ENCODE data around the gene XCR1. TPM values are rescaled to one million over a fixed set of nuclear protein-coding genes. Genes with fewer than 3 reads are reported as not detected.
"Not testable (repeated sequence)": the region's sequence is repeated elsewhere in the genome, so short reads cannot be mapped to it uniquely, and the experiment has no call there.

Gene XCR1
- total and polyA plus RNA-seq, 8 donors: 0.07 to 2.0 (median 0.70) TPM

DNA sequence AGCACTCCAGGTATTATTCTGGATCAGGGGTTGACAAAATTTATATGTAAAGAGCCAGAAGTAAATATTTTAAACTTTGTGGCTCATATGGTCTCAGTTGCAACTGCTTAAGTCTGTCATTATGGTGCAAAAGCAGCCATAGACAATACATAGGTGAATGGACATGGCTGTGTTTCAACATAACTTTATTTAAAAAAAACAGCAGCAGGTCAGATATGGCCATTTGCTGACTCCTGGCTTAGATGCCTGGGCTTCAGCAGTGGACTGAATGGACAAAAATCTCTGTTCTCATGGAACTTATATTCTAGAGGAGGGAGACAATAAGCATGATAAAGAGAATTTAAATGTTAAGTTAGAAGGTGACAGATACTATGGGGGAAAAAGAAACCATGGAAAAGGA, 20.0 kb downstream of the XCR1 start:
- no peak for ATAC-seq
- intact Hi-C loops (cut with DNase I): no loop called here
- Histone ChIP-seq H3K9me3 (no peaks in the 10 kb centered on the region), H3K27me3 (no peaks in the 10 kb centered on the region), H3K4me3 (no peak overlapping the region), H3K4me1 (peaks cover 7 to 10% of the 10 kb centered on the region in 2 donors), H3K27ac (peak overlapping the region in 1 of 2 donors; percentile 28), H3K36me3 (no peaks in the 10 kb centered on the region)
- no peak for DNase-seq
- TF ChIP-seq, protein P1, sequence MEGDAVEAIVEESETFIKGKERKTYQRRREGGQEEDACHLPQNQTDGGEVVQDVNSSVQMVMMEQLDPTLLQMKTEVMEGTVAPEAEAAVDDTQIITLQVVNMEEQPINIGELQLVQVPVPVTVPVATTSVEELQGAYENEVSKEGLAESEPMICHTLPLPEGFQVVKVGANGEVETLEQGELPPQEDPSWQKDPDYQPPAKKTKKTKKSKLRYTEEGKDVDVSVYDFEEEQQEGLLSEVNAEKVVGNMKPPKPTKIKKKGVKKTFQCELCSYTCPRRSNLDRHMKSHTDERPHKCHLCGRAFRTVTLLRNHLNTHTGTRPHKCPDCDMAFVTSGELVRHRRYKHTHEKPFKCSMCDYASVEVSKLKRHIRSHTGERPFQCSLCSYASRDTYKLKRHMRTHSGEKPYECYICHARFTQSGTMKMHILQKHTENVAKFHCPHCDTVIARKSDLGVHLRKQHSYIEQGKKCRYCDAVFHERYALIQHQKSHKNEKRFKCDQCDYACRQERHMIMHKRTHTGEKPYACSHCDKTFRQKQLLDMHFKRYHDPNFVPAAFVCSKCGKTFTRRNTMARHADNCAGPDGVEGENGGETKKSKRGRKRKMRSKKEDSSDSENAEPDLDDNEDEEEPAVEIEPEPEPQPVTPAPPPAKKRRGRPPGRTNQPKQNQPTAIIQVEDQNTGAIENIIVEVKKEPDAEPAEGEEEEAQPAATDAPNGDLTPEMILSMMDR (IDR thresholded peaks at IDR 0.05): no peak

DNA sequence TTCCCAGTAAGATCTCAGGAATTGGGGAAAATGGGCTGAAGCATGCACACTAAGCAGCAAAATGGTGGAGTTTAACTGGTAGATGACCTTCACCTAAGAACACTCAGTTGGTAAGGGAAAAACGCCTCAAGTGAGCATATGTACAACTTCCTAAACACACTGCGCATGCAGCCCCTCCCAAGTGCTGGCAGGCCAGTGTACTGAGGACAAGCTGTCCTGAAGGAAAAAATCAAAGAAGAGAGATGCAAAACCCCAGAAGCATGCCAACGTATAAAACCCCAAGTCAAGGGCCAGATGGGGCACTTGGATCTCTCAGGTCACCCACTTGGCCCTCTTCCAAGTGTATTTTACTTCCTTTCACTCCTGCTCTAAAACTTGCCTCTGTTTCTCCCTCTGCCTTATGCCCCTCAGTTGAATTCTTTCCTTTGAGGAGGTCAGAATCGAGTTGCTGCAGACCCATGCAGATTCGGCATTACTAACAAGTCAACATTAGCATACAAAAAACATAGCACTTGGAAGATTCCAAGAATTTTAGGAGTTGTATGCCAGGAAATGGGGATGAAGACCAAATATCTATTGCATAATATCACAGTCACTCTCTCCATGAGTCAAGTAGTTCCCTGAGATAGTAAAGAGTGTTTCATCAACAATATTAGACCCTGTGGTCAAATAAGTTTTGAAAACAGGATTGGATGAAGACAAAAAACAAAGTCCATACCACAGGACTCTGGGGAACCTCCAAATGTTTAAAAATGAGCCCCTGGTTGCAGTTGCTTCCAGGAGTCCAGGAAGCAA, 20.8 kb downstream of the XCR1 start:
- H3K27ac ChIP-seq: peak overlapping the region; percentile 33 to 39
- TF ChIP-seq, protein P1 (IDR thresholded peaks at IDR 0.05): no peak

DNA sequence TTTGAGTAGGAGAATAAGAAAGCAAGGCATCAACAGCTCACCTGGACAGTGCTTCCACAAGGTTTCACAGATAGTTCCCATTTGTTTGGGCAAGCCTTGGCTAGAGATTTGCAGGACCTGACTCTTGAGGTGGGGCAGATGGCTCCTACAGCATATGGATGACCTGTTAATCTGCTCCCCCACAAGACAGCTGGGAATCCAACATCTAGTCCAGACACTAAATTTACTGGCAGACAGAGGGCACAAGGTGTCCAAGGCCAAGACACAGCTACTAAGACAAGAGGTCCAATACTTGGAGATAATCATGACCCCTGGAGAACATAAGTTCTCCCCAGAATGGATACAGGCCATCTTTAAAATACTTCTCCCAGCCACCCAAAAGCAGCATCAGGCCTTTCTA, 23.6 kb downstream of the XCR1 start:
- DNase-seq; intact Hi-C loops (cut with DNase I); H3K36me3 ChIP-seq: not testable (repeated sequence)

More for the DNA sequence above, 20.8 kb downstream of the XCR1 start:
- ATAC-seq (peak; percentile 74), DNase-seq (peak in 2 of 4 donors; percentile 62 to 75)
- H3K4me3 ChIP-seq: no peak overlapping the region
- intact Hi-C loops (cut with DNase I): no loop called here
- no peaks in the 10 kb centered on the region for H3K36me3 ChIP-seq
- no peaks in the 10 kb centered on the region for H3K27me3 ChIP-seq
- H3K9me3 ChIP-seq: no peaks in the 10 kb centered on the region
- H3K4me1 ChIP-seq: peaks cover 7 to 10% of the 10 kb centered on the region in 2 donors

DNA sequence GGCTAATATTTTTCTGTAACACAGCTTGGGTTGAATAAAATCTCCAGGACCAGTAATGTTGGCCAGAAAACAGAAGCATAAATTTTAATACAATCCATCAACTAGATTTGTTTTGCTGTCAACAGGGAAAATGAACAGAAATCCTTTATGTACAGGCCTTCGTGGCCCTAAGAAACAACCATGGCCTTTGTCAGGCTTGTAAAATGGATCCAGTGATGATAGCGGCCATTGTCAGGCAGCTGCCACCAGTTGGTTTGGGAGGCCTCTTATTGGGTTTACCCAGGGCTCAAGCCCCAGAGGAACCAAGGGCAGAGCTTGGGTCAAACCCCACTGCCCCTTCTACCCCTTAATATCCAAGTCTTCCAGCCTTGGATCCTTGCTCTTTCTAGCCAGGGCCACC, 26.1 kb downstream of the XCR1 start:
- Histone ChIP-seq H3K9me3 (no peaks in the 10 kb centered on the region), H3K36me3 (no peaks in the 10 kb centered on the region), H3K4me1 (peaks cover 3 to 6% of the 10 kb centered on the region in 2 donors), H3K27ac (no peak overlapping the region), H3K4me3 (no peak overlapping the region), H3K27me3 (no peaks in the 10 kb centered on the region)
- TF ChIP-seq, protein P1 (IDR thresholded peaks at IDR 0.05): no peak
- intact Hi-C loops (cut with DNase I): no loop called here
- ATAC-seq: no peak
- DNase-seq: no peak

More for the DNA sequence above, 23.6 kb downstream of the XCR1 start:
- H3K9me3 ChIP-seq, H3K27me3 ChIP-seq, H3K27ac ChIP-seq, H3K4me3 ChIP-seq, ATAC-seq: not testable (repeated sequence)
- H3K4me1 ChIP-seq: peaks cover 7 to 10% of the 10 kb centered on the region in 2 donors

DNA sequence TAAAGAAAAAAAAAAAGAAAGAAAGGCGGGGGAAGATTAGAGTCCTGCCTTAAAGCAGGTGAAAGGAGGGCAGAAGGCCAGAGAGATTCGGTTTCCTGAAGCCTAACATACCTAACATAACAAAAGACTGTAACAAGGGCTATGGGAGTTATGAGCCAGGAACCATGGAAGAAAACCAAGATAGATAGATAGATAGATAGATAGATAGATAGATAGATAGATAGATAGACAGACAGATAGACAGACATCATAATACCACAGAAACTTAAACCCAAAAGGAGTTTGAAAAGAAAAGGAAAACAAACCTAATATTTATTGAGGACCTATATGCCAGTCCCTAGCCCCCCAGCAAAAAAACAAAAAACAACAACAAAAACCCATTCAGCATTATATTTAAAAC, 29.3 kb downstream of the XCR1 start:
- no peaks in the 10 kb centered on the region for H3K9me3 ChIP-seq
- intact Hi-C loops (cut with DNase I): no loop called here

DNA sequence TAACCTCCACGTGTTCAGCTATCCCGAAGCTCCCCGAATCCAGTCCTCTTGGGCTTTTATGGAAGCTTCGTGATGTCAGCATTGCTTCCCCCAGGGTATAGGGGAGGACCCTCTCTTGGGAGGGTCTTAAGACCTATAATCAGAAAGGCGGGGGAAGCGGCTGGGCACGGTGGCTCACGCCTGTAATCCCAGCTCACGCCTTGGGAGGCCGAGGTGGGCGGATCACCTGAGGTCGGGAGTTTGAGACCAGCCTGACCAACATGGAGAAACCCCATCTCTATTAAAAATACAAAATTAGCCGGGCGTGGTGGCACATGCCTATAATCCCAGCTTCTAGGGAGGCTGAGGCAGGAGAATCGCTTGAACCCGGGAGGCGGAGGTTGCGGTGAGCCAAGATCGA, 29.8 kb downstream of the XCR1 start:
- H3K27ac ChIP-seq; H3K36me3 ChIP-seq; H3K4me3 ChIP-seq; intact Hi-C loops (cut with DNase I); DNase-seq; ATAC-seq; H3K27me3 ChIP-seq; H3K9me3 ChIP-seq: not testable (repeated sequence)
- peaks cover 15 to 33% of the 10 kb centered on the region in 2 donors for H3K4me1 ChIP-seq

More for the DNA sequence above, 29.3 kb downstream of the XCR1 start:
- no peak for DNase-seq
- Histone ChIP-seq H3K27me3 (no peaks in the 10 kb centered on the region), H3K4me3 (no peak overlapping the region), H3K36me3 (no peaks in the 10 kb centered on the region), H3K4me1 (peaks cover 11 to 28% of the 10 kb centered on the region in 2 donors), H3K27ac (no peak overlapping the region)
- no peak for ATAC-seq
- TF ChIP-seq, protein P1 (IDR thresholded peaks at IDR 0.05): no peak
